Left renal pelvis (tissue), 4 donors: ENCODE results near the gene UCHL3. TPM values are rescaled to one million over a fixed set of nuclear protein-coding genes. Genes with fewer than 3 reads are reported as not detected.
A peak's percentile ranks its signal among the peaks of the same experiment; 100 is the strongest.
"Not testable (repeated sequence)": the region's sequence is repeated elsewhere in the genome, so short reads cannot be mapped to it uniquely, and the experiment has no call there.

Experiments
- DNase-seq, 4 donors: peaks; one replicate each; pipeline ENCODE4 v3.0.0-alpha.2; 2013; ENCODE audit warnings: low read depth in 4 of 4, low spot score in 3 of 4
- polyA plus RNA-seq, 4 donors: library from polyadenylated mRNA; unstranded; fragments of 120-200 nt; gene quantifications; one replicate each; pipeline ENCODE4 v1.2.1, GENCODE V29; 2013; ENCODE audit not compliant: insufficient read length in 4 of 4

Gene UCHL3
- polyA plus RNA-seq, 4 donors = 22.9 to 44.0 (median 33.3) TPM

DNA sequence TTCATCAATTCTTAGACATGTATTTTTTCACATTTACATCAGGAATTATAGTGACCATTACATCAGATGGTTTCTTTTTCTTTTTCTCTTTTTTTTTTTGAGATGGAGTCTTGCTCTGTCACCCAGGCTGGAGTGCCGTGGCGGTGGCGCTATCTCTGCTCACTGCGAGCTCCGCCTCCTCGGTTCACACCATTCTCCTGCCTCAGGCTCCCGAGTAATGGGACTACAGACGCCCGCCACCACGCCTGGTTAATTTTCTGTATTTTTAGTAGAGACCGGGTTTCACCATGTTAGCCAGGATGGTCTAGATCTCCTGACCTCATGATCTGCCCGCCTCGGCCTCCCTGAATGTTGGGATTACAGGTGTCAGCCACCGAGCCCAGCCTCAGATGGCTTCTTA is 4.2 kb upstream of the UCHL3 start:
- DNase-seq = not testable (repeated sequence)

DNA sequence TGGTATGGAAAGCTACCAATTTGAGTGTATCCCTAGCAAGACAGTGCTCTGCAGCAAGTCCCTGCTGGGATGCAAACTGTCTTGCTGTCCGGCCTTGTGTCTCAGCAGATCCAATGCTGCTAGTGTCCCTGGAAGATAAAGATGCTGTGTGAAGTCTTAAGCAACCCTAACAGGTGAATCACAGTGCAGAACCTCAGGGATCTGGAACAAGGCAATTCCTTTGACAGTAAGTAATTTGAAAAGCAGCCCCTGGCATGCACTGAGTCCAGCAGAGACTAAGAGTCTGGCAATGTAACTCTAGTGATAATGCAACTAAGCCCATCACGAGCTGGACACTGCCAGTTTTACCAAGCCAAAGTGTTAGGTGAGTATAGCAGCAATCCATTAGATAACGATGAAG is 1.7 kb upstream of the UCHL3 start:
- DNase-seq = no peak

DNA sequence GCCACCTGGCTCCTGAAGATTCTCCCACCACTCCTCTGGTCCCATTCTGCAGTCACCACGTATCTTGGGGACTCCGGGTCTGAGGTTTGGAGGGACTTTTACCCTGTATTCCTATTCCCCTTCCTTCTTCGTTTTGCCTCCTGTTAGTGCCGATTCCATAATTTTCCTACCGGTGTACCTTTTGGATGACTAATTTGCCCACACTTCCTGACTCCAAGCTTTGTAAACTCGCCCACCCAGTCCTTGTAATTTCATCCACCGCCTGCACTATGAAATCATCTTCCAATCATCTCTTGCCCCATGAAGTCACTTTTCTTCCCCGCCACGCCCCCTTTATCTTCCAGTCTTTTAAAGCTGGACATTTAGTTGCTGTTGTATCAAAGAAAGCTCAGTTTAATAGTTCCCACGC is 572 bp downstream of the UCHL3 start:
- DNase-seq = peak in 2 of 4 donors; percentile 12 to 33

DNA sequence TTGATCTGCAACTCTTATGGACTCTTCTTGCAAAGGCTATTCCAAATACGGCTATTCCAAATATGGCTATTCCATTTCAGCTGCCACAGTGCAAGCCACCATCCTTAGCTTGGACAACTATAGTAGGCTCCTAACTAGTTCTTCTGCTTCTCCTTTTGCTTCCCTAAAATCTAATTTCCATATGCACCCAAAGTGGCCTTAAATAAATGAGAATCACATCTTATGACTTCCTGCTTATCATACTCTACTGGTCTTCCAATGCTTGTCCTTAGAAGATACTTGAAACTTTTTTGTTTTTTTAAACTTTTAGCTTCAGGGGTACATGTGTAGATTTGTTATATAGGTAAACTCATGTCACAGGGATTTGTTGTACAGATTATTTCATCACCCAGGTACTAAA is 4.9 kb downstream of the UCHL3 start:
- DNase-seq = no peak

DNA sequence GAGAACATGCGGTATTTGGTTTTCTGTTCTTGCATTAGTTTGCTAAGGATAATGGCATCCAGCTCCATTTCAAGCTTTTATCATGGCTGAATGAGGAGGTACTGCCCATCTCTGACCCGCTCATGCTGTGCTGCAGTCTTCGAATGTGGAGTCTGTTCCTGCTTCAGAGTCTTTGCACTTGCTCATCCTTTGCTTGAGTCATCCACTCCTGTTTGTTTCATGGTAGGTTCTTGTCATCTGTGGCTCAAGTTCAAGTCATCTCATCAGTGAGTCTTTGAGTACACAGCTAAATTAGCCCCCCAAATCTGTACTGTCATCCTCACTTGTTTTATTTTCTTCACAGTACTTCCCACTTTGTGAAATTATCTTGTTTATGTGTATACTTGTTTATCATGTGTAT is 5.4 kb downstream of the UCHL3 start:
- DNase-seq = no peak

DNA sequence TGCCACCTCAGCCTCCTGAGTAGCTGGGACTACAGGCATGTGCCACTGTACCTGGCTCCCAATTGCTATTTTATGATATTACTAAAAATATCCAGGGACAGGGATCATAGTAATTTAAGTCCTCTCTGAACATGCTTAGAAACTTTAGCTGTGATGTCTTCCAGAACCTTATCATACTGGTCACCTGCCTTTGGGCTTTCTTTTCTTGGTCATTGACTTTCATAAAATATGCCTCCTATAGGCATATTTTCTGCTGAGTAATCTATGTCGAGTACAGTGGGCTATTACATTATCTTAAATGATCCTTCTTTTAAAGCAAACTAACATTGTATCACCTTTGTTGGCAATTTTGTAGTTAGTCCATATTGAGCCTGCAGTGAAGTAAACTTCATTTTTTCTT is 6.2 kb downstream of the UCHL3 start:
- no peak for DNase-seq

DNA sequence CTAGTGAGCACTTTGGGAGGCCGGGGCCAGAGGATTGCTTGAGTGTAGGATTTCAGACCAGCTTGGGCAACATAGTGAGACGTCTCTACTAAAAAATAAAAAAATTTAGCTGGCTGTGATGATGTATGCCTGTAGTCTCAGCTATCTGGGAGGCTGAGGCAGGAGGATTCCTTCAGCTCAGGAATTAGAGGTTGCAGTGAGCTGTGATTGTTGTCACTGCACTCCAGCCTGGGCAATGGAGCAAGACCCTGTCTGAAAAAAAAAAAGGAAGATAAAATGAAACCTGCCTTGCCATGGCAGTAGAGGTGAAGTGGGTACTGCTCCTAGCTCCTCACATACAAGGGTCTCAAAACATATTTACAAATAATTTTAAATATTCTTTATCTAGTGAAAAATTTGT is 7.4 kb downstream of the UCHL3 start:
- DNase-seq = no peak

DNA sequence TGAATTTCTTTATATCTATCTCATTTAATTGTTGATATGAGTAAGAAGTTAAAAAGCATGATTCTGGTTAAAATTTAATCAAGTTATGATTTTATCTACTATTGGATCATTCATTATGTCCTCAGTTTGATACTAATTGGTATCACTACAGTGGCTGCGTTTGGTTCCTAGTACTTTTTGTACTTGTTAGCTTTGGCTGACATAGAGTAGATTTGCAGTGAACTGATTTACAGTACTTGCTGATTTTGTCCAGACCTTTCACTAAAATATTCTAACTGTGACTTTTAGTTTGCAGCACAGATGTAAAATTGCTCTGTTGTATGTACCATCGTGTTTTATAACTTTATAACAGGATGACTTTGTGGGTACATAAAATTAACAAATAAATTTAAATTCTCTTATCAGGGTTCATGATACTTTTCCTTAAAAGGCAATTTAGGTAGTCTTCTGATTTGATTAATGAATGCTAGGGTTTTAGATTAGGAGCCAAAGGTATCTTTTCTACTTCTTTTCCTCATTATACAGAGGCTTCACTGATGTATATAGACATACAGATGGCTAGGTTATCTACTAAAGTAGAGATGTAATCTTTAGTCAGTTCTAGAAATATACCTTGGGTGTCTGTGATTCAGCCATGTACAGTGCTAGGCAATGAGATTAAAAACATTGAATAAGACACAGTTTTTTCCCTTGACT is 8.7 kb downstream of the UCHL3 start:
- no peak for DNase-seq

DNA sequence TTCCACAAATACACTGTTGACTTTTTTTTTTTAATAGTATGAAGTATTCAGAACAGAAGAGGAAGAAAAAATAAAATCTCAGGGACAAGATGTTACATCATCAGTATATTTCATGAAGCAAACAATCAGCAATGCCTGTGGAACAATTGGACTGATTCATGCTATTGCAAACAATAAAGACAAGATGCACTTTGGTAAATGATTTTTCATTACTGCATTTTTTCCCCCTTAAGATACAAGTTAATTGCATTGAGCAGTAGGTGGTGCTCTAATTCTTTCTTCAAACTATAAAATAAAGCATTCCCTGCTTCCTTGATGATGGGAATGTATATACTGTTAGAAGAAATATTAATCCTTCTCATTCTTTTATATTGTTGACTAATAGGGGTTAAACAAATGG is 17.1 kb downstream of the UCHL3 start:
- no peak for DNase-seq

DNA sequence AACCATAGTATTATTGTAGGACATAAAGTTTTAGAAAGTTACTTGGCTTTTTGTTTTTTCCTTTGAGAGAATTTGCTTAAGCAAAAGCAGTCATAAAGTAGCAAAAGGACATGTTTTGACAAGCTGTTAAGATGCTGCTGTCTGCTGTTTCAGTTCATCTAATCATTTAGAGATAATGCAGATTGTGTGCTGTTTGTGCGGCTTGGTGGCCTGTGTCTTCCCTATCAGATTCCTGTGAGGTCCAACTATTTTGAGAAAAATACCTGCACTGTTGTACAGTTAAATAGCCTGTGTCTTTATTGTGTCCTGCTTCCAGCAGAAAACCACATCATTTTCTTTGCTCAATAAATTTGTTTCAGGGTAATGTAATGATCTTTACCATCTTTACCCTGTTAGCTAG is 20.0 kb downstream of the UCHL3 start:
- no peak for DNase-seq

DNA sequence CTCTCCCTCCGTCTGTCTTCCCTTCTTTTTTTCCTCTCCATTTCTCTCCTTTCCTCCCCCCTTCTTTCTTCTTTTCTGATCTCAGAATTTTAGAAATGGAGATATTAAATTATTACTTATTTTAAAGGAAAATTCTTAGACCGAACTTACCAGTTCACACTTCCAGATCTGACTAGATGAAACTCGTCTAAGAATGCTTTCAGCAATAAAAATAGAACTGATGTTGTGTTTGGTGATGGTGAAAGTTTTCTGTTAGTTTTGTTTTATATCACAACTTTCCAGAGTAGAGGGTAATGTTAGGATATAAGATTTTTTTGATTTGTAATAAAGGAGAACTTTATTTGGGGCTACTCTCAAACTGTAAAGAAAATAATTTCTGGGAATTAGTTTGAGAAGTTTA is 29.9 kb downstream of the UCHL3 start:
- no peak for DNase-seq

DNA sequence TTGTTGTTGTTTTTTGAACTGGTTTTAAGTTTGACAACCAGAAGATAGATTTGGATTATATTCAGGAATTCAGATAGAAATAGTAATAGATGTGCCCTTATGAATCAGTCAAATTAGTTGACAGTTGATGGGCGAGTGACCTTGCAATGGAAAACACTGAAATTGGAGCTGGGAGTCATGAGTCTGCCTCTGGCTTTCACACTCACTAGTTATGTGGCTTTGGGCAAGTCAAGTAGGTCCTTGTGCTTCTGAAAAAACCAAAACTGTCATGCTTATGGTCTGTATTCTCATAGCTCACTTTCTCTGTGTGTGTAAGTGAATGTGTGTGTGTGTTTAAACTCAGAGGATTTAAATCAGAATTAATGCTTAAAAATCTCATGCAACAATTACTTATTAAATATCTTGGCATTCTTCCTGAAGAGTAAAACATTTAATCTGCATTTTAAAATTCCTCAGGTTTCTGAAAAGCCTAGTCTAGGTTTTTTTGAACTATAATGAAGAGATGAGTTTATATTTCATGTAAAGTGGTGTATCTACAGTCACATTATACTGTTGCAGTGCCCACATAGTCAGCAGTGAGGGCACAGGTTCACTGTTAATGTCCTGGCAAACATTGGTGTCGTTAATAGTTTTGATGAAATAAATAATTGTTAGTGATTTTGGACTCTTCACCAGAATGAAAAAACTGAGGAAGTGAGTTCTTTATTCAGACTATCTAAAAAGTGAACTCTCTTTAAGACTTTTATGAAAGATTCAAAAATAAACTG is 32.5 kb downstream of the UCHL3 start:
- DNase-seq = no peak

DNA sequence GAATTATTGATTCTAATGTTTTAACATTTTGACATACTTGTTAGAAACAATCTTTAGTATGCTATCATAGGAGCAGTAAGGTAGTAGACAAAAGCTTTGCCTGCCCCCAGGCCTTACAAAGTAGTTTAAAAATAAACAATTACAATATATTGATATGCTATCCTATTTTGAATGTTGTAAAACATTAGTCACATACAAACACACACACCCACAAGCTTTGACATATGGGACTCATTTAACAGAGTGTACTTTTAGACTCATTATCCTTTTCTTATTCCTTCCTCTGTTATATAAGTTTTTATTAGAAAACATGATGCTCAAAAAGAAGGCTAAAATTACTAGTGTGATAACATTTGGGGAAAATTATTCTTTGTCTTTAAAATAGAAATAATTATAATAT is 33.5 kb downstream of the UCHL3 start:
- no peak for DNase-seq

DNA sequence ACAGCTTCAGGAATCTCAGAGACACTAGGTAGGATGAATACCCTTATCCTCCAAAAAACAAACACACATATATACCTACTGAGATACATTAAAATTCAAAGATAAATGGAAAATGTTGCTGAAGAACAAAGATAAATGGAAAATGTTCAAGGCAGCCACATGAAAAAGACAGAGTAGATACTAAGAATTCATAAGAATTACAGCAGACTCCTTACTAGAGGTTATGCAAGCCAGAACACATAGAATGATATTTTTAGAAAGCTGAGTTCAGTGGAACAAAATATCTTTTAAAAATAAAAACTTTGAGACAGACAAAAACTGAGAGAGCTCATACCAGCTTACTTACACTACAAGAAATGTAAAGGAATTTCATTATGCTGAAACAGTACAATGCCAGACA is 35.6 kb downstream of the UCHL3 start:
- DNase-seq = no peak

DNA sequence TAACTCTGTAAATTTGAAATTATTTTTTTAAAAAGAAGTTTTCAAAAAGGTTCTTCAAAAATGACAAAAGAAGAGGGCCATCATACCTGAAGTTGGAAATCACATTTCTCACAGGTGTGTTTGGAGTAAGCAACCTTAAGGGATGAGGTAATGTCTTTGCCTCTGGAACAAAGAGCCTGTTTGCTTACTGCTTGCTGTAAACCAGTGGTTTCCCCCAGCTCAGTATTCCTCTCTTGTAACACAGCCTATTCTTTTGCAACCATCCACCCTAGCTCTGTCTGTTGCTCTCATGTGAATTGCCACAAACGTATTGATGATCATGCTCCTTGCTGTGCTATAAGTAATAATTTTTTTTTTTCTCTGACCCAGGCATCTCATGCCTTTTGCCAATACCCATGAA is 38.1 kb downstream of the UCHL3 start:
- no peak for DNase-seq

DNA sequence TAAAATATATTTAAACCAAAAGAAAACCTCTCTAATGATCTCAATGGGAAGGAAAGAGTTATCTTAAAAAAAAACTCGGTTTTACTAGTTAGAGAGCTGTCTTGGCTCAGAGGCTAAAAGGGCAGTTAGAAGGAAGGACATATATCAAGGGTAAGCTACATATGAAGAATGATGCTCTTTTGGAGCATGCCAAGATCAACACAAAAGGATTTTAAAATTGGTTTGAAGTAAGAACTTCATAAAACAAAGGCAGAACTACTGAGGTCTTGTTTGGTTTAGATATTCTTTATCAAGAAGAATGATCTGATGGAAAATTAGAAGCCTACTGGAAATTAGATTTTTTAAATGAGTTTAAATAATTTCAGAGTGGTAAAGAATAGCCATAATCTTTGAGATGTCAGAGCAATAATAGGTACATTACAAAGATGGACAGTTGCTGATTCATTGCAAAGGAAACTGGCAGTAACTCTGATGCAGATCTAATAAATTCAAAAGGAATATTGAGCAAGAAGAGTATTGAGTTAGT is 47.1 kb downstream of the UCHL3 start:
- no peak for DNase-seq

DNA sequence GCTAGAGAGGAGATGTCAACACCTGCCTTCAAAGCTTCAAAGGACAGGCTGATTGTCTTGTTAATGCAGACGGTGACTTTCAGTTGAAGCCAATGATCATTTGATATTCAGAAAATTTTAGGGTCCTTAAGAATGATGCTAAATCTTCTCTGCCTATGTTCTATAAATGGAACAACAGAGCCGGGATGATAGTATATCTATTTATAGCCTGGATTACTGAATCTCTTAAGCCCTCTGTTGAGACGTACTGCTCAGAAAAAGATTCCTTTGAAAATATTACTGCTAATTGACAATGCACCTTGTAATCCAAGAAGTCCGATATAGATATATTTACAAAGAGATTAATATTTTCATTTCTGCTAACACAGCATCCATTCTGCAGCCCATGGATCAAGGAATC is 50.8 kb downstream of the UCHL3 start:
- DNase-seq = no peak

DNA sequence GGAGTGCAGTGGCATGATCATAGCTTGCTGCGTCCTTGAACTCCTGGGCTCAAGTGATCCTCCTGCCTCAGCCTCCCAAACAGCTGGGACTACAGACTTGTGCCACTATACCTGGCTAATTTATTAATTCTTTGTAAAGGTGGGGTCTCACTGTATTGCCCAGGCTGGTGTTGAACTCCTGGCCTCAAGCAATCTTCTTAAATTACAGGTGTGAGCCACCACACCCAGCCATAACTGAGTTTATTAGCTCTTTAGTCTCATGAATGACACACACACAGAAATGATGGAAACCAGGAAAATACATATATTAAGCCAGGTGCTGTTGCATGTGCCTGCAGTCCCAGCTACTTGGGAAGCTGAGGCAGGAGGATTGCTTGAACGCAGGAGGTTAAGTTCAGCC is 53.4 kb downstream of the UCHL3 start:
- no peak for DNase-seq

DNA sequence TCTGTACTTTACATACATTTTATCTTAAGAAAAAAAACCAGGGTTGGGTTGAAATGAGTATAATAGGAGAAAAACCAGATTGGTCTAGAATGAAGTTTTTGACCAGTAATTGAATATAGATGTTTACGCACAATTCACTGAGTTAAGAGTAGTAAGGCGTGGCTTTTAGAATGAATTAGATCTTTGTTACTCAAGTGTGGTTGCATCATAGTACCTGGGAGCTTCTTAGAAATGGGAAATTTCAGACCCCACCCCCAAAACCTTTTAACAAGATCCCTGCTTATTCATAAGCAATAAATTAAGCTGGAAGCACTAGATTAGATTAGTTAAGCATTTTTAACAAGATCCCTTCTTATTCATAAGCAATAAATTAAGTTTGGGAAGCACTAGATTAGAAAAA is 57.9 kb downstream of the UCHL3 start:
- no peak for DNase-seq

DNA sequence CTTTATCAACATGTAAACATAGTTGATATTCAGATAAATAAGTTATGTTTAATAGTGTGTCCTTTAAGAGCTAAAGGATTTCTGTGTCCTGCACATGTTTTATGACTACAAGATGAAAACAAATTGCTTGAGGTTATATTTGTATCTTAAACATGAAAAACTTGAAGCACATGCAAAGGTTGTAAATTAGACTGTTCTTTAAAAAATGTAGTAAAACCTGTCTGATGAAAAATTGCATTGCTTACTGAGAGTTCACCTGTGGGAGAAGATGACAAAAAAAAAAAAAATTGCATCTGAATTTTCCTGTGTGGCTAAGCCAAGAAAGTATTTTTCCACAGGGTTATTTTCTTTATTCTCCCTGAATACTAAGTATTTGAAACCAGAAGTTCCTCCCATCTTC is 60.9 kb downstream of the UCHL3 start:
- DNase-seq = no peak

DNA sequence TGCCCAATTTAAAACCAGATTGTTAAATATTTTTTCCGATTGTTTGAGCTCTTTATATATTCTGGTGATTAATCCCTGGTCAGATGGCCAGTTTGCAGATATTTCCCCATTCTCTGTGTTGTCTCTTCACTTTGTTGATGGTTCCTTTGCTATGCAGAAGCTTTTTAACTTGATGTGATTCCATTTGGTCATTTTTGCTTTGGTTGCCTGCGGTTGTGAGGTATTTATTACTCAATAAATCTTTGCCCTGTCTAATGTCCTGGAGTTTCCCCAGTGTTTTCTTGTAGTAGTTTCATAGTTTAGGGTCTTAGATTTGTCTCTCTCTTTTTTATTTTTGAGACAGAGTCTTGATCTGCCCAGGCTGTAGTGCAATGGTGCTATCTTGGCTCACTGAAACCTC is 62.8 kb downstream of the UCHL3 start:
- no peak for DNase-seq

DNA sequence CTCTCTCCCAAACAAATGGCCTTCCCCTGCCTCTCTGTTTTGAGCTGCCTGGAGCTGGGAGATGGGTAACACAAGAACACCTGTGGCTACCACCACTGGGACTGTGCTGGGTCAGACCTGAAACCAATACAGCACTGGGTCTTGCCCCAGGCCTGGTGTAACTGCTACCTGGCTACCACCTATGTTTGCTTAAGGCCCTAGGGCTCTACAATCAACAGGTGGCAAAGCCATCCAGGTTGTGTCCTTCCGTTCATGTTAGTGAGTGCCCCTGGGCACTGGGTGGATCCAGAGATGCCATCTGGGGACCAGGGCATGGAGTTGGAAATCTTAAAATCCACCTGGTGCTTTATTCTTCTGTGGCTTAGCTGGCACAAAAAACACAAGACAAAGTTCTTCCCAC is 67.6 kb downstream of the UCHL3 start:
- no peak for DNase-seq
